Activated CD4-positive, alpha-beta T cell treated with anti-CD3 and anti-CD28 coated beads, Interleukin-2, Interleukin-6, amounts not matched to agents 100 ng/mL and 50 ng/mL, durations not matched to agents 16 hours and 8 hours (primary cell): ENCODE results near the gene MTHFD1L.

Experiments used
- DNase-seq: peaks from one replicate; pipeline ENCODE4 v3.0.0-alpha.2; 2020

Gene MTHFD1L

DNA sequence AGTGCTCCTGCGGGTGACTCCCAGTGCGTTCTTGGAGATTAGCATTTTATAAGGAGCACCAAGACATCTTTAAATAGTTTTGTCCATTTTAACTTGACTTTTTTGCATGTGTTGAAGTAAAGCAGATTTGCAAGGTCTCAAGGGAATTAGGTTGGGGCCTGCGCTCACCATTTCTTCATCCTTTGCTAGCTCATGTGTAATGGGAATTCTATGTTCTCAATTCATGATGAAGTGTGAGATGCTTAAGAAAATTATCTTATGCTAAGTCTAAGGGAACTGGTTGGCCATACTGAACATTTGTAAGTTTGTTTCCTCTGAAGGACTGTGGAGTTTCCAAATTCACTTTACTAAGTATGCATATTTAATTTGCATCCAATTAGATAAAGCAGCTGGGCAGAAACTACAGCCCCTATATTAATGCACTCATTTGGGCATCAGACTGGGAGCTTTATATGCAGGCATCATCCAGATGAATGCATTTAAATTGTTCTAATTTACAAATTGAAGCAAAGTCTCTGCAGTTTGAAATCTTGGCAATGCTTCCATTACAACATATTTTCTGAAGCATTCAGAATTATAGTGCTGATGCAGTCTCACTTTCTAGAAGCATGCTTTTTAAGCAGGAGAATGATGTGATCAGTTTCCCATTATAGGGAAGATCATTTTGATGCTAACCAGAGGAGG lies 266.0 kb downstream of the MTHFD1L start:
- DNase-seq, result no peak

DNA sequence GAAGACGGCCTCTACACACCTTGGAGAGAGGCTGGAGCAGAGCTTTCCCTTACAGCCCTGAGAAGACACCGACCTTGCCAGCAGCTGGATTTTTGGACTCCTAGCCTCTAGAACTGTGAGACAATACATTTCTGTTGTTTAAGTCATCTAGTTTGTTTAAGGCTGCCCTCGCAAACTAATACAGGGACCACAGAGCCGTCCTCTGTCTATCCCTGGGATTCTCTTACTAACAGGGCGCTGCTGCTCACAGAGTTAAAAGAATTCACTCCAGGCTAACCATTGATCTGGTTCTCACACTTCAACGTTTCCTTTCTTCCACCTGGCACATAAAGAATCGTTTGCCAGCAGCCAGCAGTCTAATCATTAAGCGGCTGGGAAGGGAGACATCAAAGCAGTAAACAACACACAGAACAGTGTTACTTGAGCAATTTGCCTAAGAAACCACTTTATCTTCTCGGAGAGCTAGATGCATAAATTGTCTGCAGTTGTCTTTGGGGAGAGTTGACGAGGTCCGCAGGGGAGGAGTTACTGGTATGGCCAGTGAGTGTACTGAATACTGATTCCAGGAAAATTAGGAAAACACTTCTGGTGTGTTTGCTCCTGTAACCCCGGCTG lies 270.7 kb downstream of the MTHFD1L start:
- no peak for DNase-seq

DNA sequence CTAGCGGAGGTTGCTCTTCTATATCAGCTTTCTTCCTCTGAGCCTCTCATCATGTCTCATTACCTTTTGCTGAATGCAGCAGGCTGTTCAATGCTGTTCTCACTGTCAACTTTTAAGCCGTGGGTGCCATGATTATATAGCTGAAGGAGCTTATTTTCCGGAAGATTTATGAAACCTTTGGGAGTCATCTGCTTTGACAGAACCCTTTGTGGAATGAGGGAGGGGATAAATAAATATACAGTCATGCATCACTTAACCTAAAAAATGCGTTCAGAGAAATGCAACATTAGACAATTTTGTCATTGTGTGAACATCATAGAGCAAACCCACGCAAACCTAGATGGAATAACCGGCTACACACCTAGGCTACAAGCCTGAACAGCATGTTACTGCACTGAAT lies 272.0 kb downstream of the MTHFD1L start:
- no peak for DNase-seq

DNA sequence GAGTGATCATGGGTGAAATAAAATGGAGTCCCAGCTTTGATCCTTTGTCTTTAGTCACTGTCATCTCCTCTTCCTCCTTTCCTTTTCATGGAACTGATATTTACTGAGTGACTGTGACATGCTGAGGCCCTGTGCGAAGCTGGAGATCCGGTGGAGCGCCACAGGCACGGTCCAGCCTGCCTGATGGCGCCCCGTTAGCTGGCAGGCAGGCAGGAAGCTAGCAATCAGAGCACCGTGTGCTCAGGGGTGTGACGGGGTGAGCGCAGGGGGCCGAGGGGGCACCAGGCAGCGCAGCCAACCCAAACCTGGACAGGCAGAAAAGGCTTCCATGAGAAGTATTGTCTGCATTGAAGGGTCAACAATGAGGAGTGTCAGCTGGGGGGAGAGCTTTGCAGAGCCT lies 274.0 kb downstream of the MTHFD1L start:
- no peak for DNase-seq

DNA sequence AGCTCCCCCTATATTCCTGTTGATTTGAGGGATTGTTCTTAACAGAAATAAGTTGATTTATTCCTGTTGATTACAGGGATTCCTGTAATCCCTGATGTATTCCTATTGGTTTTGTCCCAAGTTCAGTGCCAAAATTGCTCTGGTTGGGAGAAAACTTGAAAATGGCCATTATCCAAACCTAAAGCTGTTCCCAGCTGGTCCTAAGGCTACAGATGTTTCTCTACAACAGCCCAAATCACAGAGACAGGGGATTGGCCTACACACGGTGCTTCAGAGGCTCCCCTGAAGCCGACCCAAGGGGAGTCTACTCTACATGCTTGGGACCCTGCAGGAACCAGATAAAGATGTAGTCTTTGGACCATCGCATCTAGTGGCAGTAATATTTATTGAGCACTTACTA lies 275.3 kb downstream of the MTHFD1L start:
- no peak for DNase-seq

DNA sequence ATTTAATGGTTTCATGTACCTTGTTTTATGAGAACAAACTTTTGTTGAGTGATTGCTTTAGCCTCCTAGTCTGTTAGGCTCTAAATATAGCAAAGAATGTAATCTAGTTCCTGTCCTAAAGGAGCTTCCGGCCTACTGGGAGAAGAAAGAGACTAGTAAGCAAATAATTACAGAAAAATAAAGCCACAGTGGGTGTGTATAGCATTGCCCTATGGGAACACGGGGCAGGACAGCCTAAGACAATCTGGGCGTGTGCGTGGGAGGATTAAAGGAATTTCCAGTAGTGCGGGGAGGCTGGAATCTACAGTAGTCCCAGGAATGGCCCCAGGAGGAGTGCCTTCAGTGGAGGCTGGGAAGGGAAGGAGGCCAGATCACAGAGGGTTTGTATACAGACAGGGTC lies 276.2 kb downstream of the MTHFD1L start:
- DNase-seq, result no peak

DNA sequence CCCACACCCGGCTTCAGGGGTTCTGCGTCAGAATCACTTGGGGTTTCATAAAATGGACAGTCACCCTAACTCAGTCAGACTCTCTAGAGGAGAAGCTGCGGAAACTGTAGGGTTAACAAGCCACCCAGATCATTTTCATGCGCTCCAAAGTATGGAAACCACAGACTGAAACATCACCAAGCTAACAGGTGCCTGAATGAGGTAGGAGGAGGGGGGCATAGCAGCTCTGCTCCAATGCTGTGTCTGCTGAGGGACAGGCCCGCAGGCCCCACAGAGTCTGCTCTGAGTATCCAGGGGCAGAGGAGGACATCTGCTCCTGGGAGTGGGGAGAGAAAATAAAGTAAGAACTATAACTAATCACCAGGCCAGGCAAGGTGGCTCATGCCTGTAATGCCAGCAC lies 277.2 kb downstream of the MTHFD1L start:
- DNase-seq, result no peak

DNA sequence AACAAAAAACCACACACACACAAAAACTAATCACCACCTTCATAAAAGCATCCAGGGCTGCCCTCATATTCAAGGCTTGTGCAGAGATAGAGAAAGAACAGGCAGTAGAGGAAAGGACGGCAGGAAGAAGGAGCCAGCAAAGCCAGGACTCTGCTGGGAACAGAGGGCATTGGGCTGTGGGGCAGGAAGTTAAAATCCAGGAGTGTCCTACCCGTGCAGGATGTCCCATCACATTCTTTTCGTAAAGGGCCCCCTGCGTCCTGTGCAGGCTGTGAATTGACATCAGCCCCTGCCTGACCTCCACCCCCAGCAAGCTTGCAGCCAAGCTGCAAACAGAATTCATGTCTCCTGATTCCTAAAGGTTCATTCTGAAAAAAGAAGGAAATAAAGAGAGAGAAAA lies 277.8 kb downstream of the MTHFD1L start:
- no peak for DNase-seq

DNA sequence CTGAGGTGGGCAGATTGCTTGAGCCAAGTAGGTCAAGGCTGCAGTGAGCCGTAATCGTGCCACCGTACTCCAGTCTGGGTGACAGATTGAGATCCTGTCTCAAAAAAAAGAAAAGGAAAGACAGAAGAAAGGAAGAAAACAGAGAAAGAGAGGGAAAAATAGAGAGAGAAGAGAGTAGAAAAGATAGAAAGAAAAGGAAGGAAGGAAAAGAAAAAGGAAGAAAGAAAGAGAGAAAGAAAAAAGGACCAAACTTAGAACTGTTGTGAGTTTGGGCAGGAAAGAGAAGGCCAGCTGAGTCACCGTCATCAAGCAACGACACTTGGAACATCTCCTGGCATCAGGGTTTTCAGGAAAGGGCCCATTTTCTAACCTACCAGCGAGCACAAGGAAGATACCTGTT lies 278.3 kb downstream of the MTHFD1L start:
- no peak for DNase-seq

DNA sequence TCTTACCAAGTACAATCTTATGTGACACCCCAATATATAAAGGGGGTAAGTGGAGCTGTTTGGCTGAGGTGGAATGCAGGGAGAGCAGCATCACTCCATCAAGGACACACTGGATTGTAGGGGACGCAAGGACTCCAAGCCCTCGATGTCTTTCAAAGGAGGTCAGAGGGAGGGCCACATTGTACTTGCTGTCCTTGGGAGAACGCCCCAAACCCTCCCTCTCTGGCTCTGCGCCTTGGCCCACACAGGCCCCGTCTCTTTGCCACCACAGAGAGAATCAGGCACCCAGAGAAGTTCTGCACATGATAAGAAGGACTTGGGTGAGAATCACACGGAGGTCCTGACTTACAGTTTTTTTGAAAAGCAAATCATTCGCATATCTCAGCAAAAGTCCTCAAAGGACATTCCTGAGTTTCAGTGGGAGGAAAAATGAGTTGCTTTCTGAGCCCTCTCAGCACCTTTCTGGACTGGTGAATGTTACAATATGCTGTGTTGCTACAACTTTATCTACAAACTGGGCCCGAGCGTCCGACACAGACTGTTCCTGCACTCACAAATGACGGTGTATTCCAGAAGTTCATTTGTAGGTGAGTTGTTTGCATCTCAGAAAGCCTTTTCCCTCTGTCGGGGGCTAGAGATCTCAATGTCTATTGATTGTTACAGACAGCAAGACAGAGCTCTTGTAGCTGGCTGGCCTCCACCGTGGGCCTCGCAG lies 281.8 kb downstream of the MTHFD1L start:
- no peak for DNase-seq

DNA sequence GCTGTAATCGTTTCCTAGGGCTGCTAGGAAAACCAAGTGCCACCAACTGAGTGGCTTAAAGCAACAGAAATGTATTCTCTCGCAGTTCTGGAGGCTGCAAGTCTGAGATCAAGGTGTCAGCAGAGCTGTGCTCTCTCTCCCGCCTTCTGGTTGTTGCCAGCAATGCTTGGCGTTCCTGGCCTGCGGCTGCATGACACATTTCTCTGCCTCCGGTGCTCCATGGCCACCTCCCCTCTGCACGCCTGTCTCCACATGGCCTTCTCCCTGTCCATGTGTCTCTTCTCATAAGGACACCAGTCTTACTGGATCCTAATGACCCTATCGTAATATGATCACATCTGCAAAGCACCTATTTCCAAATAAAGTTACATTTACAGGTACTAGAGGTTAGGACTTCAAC lies 282.6 kb downstream of the MTHFD1L start:
- DNase-seq, result no peak

DNA sequence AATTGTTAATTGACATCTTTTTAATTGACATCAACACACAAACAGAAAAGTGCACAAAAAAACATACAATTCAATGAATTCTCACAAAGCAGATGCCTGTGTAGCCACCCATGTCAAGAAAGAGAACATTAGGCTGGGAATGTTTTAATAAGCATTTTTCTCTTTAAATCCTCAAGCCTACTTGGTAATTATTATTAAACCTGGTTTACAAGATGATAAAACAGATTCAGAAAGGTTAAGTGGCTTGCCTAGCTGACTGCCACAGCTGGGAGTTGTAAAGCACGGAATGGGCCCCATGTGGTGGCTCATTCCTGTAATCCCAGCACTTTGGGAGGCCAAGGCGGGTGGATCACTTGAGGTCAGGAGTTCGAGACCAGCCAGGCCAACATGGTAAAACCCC lies 284.3 kb downstream of the MTHFD1L start:
- DNase-seq, result no peak
